ENCODE measurements around the gene CDC6.

- no peak for TF ChIP-seq EZH2 (IDR thresholded peaks at IDR 0.05; ENCODE audit: insufficient read depth, poor library complexity, severe bottlenecking)
- TF ChIP-seq EZH2phosphoT487 (IDR thresholded peaks at IDR 0.05; ENCODE audit: insufficient read depth, low read depth), result no peak
Measured at GRCh38 chr17:40317880-40318829, 30.5 kb downstream of the CDC6 start.

All from GM23248 (cell line).